GM19463 (cell line): Measurements from ENCODE around the gene KRT4.

Experiments
- ATAC-seq: cut with Tn5 transposase; IDR thresholded peaks from one replicate; pipeline ENCODE4 v1.9.1; 2021; ENCODE audit warnings: mild to moderate bottlenecking, moderate library complexity; ENCODE audit not compliant: unreplicated experiment

Gene KRT4

DNA sequence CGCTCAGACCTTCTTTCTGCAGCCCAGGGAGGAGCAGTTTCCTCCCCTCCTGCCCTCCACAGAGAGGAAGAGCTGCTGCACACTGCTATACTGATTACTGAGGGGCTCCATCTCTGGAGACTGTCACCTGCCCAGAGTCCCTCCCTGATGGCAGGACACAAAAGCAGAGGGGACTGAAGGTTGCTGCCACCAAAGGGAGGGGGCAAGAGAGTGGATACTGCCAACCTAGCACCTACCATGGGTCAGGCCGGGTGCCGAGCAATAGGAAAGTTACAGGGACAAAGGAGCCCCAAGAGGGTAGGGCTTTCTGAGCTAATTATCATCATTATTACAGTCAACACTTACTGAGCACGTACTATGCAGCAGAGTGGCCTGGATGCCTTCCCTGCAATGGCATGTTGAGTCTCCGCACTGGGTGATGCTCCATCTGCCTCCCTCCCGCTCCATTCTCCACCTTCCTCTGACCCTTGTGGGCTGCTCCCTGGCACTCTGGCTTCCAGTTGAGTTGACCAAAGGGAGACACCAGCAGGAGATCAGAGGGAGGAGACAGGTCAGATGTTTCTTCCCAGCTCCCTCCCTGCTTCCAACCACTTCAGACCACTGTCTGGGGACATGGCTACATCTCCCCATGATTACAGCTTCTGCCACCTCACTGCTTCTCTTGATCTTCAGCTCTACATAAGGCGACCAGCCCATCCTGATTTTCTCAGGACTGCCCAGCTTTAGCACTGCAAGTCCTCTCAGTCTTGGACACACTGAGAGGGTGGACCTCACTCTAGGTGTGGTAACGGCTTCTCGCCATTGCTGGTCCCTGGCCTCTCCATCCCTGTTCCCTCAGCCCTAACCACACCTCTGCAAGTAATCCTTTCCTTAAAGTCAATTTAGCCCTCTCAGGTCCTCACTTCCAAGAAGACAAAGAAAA, 22.8 kb upstream of the KRT4 start:
- ATAC-seq: no peak

DNA sequence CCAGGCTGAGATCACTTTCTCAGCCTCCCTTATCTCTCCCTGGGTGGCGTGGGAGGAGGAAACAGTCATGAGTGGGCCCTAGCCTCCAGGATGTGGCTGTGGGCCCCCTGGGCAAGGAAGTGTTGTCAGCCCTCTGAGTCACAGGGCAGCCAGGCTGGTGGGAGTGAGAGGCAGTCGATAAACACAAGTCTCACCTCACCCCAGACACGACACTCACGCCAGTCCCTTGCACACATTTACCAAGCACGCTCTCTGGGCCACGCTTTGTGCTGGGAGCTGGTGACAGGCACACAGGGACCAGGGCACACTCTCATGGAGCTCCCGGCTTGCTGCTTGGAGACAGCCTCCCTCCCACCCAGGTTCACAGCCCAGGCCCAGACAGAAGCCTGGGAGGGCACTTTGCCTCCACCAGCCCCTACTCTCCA, 22.1 kb upstream of the KRT4 start:
- ATAC-seq: no peak

DNA sequence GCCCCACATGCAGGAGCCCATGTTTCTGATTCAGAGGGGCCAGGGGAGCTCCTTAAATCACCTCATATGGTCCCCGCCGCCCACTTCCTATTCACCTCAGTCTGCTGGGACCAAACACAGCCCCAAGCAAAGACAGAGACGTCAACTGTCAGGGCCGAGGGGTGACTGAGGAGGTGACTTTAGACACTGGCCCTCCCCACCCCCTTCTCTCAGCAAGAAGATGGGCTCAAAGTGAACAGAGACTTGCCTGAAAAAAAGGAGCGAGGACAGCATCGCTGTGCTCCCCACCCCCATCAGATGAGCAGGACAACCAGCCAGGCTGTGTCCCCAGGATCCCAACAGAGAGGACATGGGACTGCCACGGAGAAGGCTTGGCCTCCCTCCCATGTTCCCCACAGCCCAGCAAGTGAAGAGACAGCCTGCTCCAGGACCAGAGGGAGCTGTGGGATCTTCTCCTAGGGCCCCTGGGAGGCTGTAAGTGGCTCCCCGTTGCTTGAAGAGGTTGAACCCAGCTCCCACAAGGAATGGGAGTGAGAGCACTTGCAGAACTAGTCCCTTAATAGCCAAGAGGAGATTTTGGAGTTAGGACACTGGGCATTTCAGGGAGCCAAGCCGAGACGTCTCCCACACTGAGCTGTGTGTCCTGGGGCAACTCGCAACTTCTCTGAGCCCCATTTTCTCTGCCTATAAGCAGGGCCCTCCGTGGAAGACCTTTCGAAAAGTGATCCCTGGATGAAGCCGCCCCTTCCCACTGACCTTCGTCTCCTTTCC, 21.5 kb upstream of the KRT4 start:
- no peak for ATAC-seq

DNA sequence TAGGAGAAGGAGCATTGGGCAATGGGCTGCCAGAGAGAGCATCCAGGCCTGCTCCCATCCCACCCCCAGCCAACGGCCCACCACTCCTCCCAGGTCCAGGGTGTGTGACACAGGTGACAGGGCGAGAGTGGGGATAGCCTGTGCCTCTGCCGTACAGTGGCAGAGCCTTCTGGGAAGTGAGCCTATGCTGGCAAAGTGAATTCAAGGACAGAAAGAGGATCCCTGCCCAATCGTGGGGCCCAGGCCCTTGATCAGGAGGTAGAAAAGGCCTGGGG, 20.7 kb upstream of the KRT4 start:
- ATAC-seq: no peak

DNA sequence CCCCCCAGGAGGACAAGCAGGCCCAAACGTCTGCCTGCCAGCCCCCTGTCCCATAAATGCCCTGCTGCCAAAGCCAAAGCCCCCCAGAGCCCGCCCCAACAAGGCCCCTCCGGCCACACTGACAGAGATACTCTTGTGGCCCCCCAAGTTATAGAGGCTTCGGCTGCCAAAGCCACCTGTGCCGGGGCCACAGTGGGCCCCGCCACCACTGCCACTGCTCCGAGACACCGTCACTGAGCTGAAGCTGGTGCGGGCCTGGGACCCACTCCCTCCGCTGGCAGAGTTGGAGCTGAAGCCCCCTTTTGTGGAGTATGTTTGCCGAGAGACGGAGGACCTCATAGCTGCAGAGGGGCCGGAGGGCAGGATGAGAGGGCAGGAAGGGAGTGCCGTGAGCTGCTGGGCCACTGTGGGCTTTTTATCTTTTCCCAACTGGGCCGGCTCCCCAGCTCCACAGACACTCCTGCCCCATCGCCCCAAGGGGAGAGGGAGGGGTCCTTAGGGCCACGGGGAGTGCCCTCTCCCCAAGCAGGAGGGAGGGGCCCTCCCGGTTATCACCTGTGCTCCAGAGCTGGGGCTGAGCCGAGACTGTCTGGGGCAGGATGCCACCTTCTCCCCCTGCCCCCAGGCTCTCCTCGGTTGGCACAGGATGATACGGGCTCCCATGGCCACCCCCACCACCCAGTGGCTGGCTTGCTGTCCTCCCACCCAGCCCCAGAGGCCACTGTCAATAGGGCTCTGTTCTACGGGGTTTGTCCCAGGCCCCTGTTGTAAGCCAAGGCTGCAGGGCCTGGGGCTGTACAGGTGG, 20.2 kb upstream of the KRT4 start, which contains the start of gene KRT79:
TSS of gene KRT79 (minus strand) at position 390 of the 805 bp plus-strand sequence. CDS start at position 339, 51 bp downstream.
- ATAC-seq: no peak

DNA sequence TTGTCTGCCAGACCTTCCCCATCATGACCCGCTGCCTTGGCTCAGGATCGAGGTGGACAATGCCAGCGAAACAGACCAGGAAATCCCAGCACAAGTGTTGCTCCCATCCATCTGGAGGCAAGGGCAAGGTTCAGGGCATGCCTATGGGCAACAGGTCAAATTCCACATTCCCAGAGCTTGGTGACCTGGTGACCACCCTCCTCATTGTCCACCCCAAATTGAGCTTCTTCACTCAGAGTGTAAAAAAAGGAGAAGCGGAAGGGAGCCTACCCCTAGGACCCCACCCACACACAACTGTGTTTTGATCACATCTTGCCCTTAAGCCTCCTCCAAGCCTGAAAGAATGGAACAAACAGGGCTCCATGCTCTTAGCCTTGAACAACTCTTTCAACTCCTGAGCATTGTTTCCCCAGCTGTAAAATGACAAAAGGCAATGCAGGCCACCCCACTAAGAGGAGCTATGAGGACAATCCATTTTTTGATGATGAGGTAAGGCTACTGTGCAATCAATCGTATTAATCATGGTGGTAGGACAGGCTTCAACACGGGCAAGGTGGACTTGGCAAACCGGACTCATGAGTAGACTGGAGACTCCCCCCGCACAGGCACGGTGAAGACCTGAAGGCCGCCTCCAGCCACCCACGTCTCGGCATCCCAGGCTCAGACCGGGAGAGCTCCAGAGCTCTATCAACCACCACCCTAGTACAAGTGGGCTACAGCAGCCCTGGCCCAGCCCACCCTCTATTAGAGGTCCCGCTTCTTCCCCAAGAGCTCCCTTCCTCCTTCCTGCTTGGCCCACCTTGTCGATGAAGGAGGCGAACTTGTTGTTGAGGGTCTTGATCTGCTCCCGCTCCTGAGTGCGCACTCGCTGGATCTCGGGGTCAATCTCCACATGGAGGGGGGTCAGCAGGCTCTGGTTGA, 19.3 kb upstream of the KRT4 start:
- no peak for ATAC-seq

DNA sequence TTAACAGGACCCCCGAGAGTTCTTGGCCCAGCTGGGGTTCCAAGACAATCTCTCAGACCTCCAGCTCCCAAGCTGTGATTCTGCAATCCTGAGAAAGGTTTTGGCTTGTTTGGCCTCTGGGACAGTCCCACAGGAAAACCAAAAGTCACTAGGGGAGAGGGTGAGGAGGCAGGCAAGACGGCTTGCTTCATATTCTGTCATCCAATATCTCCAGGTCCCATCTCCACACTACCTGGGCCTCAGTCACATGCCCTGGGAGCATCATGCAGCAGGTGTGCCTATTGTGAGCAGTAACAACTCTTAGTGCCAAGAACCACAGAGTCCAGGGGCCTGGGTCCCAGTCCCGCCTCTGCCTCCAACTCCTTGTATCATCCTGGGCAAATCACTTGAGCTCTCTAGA, 18.5 kb upstream of the KRT4 start:
- no peak for ATAC-seq

DNA sequence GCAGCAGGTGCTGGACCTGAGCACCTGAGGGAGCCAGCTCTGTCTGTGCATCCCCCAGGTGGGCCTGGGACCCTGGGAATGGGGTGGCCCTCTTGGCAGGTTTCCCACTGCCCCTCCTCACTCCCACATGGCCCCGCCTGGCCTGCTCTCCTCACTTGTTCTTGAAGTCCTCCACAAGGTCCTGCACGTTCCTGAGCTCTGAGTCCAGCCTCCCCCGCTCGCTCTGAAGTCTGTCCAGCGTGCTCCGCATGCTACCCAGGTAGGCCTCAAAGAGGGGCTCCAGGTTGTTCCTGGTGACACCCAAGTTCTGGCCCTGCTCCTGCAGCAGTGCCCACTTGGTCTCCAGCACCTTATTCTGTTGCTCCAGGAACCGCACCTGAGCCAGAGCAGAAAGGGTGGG, 17.3 kb upstream of the KRT4 start:
- no peak for ATAC-seq

DNA sequence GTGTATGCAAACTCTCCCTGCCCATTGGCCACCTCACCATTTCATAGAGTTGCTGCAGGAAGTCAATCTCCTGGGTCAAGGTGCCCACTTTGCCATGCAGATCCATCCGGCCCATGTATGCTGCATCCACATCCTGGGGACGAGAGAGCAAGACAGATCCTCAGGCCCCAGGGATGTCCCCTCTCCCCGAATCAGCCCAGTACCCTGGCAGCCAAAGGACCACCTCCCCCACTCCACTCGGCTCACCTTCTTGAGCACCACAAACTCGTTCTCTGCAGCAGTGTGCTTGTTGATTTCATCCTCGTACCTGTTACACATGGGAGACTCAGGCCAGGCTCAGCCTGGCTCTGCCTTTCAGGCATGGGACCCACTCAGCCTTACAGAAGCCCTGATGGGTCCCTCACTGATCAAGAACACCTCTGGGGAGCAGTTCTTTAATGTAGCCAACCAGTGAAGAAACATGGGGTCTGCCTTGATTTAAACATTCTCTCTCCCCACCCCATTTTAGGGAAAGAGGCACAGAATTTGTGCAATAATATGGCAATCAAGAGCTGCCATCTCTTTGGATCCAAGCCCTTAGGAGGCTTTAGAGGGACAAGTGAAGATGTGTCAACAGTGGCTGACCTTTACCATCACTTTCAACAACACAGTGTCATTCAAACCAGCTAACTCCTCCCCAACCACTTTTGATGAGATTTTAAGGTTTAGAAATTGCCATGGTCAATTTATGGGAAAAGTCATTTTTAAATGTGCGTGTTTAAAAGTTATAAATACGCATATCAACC, 16.3 kb upstream of the KRT4 start:
- no peak for ATAC-seq

DNA sequence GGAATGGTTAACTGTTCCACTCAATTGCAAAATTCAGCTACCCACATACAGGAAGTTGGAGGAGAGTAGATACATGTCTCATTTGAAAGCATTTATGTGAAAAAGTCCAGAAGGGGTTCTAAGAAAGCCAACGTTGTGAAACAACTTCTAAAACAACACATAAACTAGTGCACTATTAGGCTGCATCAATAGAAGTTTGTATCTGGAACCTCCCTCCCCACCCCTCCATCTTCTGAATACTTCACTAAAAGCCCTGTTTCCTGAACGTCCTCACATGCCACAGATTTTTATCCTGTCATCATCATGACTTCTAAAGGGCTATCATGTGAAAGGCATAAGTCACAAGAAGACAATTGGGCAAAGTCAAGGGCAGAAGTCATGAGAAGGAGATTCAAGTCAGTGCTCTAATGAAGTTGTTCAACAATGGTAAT, 14.7 kb upstream of the KRT4 start:
- ATAC-seq: no peak

DNA sequence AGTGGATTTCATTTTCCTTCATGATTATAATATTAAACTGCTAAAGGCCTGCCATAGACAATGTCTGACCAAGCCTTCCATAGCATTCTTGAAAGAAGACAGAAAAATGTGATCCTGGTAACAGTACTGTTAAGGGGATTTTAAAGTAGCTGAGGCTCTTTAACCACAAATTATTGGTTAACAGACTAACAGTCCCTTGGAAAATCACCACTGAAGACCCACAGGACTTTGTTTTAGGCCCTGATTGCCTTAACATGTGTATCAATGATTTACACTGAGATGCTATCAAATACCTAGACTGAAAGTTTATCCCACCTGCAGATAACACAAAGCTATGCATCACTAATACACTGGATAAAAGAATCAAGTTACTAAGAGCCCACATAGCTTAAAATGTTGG, 14.2 kb upstream of the KRT4 start:
- ATAC-seq: no peak

DNA sequence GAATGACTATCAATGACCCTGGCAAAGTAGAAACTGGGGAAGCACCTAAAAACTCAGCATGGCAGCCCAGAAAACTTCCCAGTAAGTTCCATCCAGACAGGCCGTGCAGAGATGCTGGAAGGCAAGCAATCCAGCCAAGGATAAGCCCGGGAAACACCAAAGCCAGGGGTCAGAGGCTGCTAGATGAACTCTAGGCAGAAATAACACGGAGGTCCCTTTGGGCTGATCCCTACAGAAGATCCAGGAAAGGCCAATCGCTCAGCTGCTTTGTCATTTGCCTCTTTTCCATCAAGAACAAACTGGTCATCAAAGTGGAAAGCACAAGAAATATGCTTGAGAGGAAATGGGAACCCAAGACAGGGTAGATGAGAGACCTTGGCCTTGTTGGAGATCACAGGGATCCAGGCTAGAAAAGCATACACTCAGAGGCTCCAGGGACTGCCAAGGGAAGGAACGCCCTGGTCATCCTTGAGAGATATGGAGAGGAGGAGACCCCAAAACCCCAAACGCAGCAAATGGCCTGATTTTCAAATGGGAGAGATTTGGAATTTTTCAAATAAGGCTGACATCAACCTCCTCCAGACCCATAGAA, 13.7 kb upstream of the KRT4 start:
- no peak for ATAC-seq

DNA sequence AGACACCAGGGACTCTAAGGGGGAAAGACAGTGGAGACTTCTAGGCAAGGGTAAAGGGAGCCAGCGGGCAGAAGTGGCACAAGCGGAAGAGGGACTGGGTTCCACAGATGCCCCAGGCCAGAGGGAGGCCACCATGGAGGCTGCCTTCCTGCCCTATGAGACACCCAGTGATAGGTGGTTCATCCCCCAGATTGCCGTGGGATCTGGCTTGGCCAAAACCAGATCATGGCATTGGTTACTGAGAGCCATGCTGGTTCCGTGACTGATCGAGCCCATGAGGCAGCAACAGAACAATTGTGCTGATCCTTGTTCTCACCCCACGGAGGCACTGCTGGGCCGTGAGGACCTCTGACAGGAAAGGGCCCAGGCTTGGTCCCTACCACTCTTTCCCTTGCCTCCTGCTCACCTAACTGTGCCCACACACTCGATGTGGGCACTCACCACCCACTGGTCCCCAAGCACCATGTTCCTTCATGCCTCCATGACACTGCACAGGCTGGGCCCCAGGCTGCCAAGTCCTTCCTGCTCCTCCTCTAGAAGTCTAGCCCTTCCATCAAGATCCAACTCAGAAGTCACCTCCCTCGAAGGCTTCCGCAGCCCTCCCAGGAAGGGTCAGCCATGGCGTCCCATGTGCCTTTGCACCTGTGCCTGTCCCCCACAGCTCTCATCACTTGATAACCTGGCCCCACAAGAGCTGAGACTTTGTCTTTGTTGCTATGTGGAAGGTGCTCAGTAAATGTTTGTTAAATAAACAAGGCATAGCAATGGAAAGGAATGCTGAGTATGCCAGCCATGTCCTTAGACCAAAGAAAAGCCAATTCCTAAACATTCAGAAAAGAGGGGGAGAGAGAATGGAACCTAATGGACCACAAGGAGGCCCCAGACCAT, 12.9 kb upstream of the KRT4 start:
- no peak for ATAC-seq

DNA sequence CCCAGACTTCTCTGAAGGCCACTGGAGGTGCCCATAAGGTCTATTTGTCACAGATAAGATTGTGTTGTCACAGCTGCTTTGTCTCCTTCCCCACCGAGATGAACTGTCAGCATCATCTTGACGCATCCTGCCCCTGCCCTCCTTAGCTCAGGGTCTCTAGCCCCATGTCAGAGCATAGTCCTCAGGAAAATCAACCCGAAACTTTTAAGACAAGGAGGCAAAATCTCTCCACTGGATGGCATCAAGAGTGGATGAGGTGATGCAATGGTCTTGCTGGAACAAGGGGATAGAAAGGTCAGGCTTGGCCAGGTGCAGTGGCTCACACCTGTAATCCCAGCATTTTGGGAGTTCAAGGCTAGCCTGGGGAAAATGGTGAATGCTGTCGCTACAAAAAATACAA, 12.0 kb upstream of the KRT4 start:
- ATAC-seq: no peak

DNA sequence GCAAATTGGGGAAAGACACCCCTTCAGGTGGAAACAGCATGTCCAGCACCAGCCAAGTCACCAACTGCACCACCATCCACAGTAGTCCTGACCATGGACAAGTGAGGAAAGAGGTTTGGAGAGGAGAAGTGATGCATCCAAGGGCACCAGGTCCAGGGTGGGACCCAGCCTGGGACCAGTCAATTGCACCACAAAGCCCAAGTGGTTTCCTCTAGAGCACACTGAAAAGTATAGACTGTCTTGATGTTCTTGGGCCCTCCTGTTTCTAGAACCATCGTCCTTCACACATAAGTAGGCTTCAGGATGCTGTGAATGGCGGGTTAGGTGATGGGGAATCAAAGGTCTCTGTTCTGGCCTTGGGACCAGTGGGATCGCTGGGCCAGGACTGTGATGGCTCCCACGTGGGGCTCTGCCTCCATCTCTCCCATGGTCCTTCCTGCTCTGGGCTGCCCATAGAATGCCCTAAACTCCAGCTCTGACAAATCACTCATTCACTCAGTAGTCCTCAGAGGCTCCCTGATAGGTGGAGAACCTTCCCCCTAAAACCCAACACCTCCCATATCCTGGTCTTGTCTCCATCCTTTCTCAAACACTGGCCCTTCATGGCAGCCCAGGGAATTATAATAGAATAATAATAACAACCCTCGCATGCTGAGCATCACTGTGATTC, 11.0 kb upstream of the KRT4 start:
- no peak for ATAC-seq

DNA sequence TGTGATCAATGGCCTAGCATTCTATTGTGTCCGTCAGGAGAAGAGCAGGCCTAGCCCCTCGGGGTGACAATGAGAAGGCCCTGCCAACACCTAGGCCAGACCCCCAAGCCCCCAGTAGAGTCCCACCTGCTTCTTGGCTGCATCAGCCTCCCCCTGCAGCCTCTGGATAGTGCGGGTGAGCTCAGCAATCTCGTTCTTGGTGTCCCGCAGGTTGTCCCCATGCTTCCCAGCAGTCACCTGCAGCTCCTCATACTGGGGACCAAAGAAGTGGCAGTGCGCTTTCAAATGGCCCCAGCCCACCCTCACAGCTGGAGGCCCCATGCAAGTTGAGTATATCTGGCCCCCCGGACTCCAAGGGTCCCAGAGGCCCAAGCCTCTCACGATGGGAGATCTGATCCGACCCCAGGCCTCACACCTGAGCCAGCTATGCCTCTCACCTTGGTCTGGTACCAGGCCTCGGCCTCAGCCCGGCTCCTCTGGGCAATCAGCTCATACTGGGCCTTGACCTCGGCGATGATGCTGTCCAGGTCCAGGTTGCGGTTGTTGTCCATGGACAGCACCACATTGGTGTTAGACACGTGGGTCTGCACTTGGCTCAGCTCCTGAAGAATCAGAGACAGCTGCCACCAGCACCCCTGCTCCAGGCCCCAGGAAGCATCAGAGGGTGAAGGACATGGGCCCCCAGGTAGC, 10.0 kb upstream of the KRT4 start:
- ATAC-seq: no peak
